Hematopoietic multipotent progenitor cell (in vitro differentiated cells): ENCODE data around the gene IFTAP. TPM values are rescaled to one million over a fixed set of nuclear protein-coding genes. Genes with fewer than 3 reads are reported as not detected.

Experiments used
- DNase-seq, 3 donors: peaks; one replicate each; pipeline ENCODE4 v3.0.0-alpha.2; 2011 to 2015; ENCODE audit warnings: low read depth in 2 of 3, low spot score in 2 of 3
- total RNA-seq: library from RNA; depleted of rRNA; stranded (reverse); fragments of >200 nt; gene quantifications from one replicate; pipeline ENCODE4 v1.2.3, GENCODE V29; 2012

Gene IFTAP
- total RNA-seq, 1 donor = 12.1 TPM

DNA sequence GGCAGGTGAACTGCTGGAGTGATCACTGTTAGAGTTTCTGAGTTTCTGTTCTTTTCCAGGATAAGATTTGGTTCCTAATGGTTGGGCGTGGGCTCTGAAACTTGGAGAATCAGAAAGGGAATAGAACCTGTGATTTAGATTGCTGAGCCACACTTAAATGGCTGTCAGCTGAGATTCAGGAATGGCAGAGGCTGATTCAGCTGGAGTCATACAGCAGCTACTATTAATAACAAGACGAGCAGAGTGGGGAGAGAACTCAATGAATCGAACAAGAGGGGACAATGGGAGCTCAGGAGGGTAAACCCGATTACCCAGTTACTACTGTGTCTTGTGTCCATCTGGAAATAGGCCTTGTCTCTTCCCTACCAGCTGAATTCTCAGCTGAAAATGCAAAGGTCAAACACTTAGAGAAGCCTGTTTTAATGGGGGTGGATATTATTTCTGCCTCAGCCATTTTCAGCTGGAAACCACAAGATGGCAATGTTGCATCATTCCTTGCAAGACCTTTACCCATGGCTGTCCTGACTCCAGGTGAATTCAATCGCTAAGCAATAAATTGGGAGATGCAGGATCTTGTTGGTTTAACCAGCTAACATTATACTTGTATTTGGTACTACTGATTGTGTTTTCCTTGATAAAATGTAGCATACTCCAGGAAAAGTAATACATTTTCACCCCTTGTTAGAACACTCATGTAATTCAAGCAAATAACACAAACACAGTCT is 108.2 kb downstream of the IFTAP start:
- DNase-seq = peak in 2 of 3 donors; percentile 56 to 72

- peak in 1 of 3 donors; percentile 27 for DNase-seq
Measured at GRCh38 chr11:36703055-36703404, 108.7 kb downstream of the IFTAP start.

Other genes with a start within 250 kb of the IFTAP start
- 11.3 TPM for gene TRAF6, start 84.2 kb upstream of the IFTAP start, total RNA-seq
- 1.3 TPM for gene RAG1, start 26.5 kb upstream of the IFTAP start, total RNA-seq
- 0.27 TPM for gene RAG2, start 3.7 kb downstream of the IFTAP start, total RNA-seq